ENCODE data around the gene ARHGAP29.

The ARHGAP29 gene

DNA sequence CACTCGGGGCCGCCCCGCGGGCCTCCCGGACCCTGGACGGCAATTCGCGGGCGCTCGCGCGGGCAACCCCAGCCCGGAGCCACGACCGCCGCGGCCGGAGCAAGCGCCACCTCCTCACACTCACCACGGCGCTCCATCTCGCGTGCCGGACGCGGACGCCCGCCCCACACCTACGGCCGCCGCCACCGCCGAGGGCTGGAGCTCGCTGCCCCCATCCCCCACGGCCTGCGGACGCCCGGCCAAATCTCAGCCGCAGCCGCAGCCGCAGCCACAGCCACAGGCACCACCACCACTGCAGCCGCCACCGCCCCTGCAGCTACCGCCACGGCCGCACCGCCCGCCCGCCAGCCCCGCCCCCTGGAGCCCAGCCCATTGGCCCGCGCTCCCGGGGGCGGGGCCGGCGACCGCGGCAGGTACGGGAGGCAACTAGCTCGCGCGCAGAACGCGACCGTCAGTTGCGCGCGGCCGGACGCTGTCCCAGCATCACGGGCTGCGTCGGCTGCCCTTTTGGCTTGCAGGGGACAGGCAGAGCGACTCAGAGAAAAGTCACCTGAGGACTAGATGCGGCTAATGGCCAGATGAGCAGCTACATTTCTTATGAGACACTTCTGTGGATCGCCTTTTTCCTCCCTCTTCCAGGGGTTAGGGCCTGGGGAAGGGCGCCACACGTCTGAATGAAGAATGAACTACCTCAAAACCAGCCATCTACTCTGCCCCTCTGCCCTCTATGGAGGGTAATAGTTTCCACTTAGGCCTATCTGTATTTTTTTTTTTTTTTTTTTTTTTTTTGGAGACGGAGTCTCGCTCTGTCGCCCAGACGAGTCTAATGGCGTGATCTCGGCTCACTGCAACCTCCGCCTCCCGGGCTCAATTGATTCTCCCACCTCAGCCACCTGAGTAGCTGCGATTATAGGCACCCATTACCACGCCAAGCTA, at the start of gene ARHGAP29:
Gene ARHGAP29 (minus strand): TSS at position 294 of the 936 bp plus-strand sequence. CDS start 5,973 bp downstream, outside the sequence.
- peak; percentile 42 to 69 for DNase-seq (ENCODE audit: low read depth in 2 of 2)

DNA sequence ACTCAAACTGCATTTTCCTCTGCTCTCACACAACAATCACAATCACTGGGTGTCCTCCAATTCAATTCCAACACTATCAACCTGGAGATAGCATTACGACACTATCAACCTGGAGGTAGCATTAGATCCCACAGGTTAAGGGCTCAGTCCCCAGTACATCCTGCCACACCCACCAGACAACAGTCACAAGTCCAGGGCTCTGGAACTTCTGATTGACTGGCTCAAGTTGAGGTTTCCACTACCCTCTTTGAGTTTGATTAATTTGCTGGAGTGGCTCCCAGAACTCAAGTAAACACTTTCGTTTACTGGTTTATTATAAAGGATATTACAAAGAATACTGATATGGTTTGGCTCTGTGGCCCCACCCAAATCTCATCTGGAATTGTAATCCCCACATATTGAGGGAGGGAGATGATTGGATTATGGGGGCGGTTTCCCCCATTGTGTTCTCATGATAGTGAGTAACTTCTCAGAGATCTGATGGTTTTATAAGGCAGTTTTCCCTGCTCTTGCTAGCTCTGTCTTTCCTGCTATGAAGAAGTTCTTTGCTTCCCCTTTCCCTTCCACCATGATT, 49.6 kb upstream of the ARHGAP29 start:
- no peak for DNase-seq (ENCODE audit: low read depth in 2 of 2)

DNA sequence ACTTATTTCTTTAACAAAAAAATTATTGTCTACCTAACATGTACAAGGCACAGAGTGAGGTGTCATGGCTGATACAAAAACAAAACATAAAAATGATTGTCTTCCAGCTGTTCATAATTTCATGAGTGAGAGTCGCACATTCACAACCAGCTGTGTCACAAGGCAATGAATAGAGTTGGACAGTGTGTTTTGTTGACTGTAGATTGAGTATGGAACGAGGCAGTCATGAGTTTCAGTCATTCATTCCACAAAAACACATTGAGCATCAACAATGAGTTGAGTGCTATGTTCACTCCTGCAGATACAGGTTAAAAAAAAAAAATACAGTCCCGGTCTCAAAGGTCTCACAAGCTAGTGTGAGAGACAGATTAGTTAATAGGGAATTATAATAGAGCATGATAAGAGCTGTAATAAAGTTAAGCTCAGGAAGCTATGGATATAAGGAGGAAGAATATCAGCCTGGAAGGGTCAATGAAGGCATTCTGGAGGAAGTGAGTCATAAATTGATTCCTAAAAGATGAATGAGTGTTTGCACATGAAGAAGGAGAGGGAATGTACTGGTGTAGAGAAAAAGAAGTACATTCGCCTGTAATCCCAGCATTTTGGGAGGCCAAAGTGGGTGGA, 47.8 kb upstream of the ARHGAP29 start:
- no peak for DNase-seq (ENCODE audit: low read depth in 2 of 2)

DNA sequence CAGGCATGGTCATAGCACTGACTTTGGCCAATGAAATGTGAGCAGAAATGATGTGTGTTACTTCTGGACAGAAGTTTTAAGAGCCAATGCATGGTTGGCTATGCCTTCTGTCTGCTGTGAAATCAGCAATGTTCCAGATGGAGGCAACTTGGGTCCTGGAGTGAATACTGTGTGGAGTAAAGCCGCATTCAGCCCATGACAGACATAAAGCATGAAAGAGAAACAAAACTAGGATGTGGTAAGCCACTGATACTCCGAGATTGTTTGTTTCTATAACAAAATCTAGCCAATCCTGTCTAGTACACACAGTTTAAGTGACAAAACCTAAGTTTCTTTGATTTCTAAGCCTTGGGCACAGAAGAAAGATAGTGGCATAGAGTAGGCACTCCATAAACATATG, 47.1 kb upstream of the ARHGAP29 start:
- DNase-seq (ENCODE audit: low read depth in 2 of 2): no peak

GRCh38 chr1:94283462-94283861, 46.1 kb upstream of the ARHGAP29 start:
- DNase-seq (ENCODE audit: low read depth in 2 of 2): no peak

DNA sequence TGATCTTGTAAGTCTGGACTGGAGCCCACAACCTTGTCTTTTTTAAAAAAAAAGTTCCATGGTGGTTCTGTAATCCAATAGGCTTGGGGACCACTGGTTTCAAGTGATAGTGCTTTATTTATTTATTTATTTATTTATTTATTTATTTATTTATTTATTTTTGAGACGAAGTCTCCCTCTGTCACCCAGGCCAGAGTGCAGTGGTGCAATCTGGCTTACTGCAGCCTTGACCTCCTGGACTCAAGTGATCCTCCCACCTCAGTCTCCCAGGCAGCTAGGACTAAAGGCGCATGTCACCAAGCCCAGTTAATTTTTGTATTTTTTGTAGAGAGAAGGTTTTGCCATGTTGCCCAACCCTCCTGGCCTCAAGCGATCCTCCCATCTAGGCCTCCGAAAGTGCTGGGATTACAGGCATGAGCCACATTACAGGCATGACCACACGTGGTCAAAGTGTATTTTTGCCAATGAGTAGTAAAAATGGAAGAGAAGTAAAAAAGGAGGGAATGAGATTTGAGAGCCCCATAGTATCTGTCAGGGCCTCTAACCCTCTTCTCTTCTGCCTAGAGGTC, 44.8 kb upstream of the ARHGAP29 start:
- no peak for DNase-seq (ENCODE audit: low read depth in 2 of 2)

DNA sequence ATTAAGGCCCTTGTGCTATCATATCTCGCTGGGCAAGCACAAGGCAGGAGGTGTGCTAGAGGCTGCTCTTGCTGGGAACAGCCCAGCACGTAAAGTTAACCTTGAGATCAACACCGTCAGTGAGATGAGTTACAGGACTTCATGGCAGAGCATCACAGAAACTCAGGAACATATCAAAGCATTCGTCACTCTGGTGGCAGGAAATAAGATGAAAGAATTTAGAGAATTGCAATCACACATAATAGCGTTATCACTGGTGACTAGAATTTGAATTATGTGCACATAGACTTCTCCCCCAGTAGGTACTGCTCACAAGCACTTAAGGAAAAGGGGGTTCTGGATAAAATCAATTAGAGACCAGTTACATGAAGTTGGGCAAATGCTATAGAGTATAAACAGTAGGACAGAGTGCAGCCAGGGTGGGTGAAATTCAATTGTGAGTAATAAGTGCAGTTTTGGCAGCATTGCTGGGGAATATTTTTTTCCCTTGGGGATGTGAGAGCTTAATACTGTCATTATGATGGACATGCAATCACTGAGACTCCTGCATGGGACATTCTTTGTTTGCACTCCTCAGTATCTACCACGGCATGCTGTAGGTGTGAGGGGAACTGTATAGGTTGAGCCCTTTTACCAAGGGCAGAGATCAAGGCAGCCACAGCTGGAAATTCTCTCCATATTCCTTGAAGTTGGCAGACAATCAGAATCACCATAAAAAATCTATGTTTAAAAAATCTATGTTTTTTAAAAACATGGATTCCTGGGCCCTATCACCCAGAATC, 44.2 kb upstream of the ARHGAP29 start:
- no peak for DNase-seq (ENCODE audit: low read depth in 2 of 2)

DNA sequence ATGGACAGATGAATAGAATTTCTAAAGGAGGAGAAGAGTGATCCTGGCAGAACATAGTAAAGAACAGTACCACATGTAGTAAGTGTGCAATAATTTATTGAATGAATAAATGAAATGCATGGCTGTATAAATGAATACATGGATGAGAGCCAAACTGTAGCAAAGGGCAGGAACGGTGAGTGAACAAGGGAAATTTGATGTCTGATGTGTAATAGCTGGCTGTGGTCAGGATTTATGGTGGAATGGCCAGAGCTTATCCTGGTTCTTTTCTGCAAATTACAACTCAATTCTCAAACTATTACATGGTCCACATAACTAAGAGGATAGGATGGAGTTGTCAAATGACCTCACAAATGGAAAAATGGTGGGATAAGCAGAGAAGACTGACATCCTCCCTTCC, 43.2 kb upstream of the ARHGAP29 start:
- no peak for DNase-seq (ENCODE audit: low read depth in 2 of 2)

GRCh38 chr1:94279462-94279861, 42.1 kb upstream of the ARHGAP29 start:
- no peak for DNase-seq (ENCODE audit: low read depth in 2 of 2)

GRCh38 chr1:94279038-94279437, 41.7 kb upstream of the ARHGAP29 start:
- DNase-seq (ENCODE audit: low read depth in 2 of 2): no peak

DNA sequence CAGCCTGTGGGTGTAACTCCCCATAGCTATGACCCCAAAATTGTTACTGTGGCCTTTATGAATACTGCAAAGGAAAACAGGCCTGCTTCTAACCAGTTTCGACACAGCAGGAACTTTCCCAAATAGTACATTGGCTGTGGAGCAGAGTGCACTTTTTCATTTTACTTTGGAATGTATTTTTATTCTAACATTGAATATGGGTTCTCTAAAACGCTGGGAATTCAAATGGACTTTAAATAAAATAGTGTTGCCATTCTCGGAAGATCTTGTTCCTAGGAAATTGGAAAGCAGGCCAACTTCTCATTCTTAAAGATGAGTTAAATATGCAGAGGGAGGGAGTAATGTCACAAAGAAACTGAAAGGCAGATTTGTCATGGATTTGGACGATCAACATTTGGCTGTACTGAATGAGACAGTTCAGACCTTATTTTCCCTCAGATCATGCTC, 39.6 kb upstream of the ARHGAP29 start:
- DNase-seq (ENCODE audit: low read depth in 2 of 2): no peak

DNA sequence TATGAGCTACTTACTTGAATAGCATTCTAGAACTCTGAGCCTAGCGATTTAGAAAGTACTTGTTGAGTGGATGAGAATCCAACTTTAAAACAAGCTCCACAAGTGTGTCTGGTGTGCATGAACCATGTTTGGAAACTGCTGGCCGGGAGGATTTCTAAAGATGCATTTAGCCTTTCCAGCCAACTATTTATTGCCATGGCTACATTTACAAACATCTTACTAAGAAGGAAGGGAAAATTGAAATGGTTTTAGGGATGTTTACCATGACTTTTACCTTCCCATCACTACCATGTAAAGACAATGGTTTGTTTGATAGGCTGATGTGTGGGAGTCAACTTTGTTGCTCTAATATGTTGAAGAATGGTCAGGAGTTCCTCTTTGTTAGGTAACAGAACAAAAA, 37.7 kb upstream of the ARHGAP29 start:
- no peak for DNase-seq (ENCODE audit: low read depth in 2 of 2)

- no peak for DNase-seq (ENCODE audit: low read depth in 2 of 2)
These were observed 37.2 kb upstream of the ARHGAP29 start for GRCh38 chr1:94274561-94274960.

DNA sequence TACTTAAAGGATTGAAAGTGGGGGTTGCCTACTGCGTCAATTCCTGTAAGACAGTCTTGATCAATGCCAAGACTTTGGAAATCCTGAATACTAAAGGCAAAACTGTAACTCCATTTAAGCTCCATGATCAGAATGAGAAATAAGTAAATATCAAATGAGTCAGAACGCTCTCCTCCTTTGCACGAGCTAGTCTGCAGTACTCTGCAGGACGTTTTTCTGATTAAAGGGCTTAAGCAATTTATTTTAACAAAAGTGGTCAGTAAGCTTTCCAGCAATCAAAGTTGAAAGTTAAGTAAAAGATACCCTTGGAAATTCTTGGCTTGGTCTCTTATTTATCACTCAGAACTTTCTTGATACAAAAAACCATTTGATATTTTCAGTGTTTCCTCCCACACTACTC, 35.7 kb upstream of the ARHGAP29 start:
- DNase-seq (ENCODE audit: low read depth in 2 of 2): no peak

GRCh38 chr1:94272388-94272787, 35.0 kb upstream of the ARHGAP29 start:
- no peak for DNase-seq (ENCODE audit: low read depth in 2 of 2)

- no peak for DNase-seq (ENCODE audit: low read depth in 2 of 2)
These were observed 34.0 kb upstream of the ARHGAP29 start for GRCh38 chr1:94271373-94271772.

- DNase-seq (ENCODE audit: low read depth in 2 of 2): no peak
These were observed 33.4 kb upstream of the ARHGAP29 start for GRCh38 chr1:94270801-94271203.

- DNase-seq (ENCODE audit: low read depth in 2 of 2): no peak
These were observed 32.5 kb upstream of the ARHGAP29 start for GRCh38 chr1:94269921-94270320.

DNA sequence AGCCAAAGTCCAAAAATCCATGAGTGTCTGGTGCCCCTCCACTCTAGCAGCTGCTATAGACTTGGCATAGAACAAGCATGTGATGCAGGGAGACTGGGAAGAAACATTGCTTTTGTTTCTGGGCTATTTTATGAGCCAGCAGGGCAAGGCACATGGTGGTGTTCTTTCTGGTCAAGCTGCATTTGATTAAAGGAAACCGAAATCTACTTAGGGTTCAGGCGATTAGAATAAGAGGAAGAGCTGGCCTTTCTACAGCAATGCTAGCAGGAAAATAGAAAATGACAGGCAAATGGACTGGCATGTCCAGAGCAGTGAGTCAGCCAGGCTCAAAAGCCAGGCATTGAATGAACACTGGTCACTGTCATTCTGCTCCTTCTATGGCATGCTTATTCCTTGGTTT, 28.5 kb upstream of the ARHGAP29 start:
- no peak for DNase-seq (ENCODE audit: low read depth in 2 of 2)

DNA sequence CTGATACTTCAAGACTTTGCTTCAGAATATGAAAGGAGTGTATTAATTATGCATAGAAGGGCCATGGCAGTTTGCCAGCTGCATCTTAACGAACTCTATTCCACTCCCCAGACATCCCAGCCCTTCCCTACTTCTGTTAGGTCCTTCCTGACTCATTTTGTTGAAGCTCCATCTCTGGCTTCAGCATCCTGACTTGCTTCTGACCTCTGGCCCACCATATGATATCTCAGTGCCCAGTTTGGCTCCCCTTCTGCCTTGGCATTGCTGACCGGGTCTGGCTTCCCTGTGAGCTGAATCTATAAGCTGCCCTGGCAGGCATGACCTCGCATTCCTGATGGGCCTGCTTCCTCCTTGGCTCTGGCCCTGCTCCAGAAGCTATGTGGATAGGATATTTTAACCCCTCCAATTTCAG, 27.6 kb upstream of the ARHGAP29 start:
- no peak for DNase-seq (ENCODE audit: low read depth in 2 of 2)

- DNase-seq (ENCODE audit: low read depth in 2 of 2): no peak
These were observed 23.4 kb upstream of the ARHGAP29 start for GRCh38 chr1:94260635-94261387.
